K562 (cell line): ENCODE results near the gene SOX18. TPM values are rescaled to one million over a fixed set of nuclear protein-coding genes. Genes with fewer than 3 reads are reported as not detected.

Source experiments
- MTA2 ChIP-seq: fragments of 450-650 bp; IDR thresholded peaks from 2 replicates; pipeline ENCODE4 v1.6.1; 2016; ENCODE audit warnings: low read depth
- ZBTB9 ChIP-seq: fragments of 450-650 bp; formaldehyde crosslinking; IDR thresholded peaks from 2 replicates; pipeline ENCODE4 v1.4.0; 2020; ENCODE audit warnings: mild to moderate bottlenecking, moderate library complexity
- polyA plus RNA-seq, 8 experiments: library from polyadenylated mRNA; depleted of rRNA in 4 of 8; stranded (reverse) in 5 of 8; unstranded in 3 of 8; fragments of >200 nt; fragmentation: Nextera tagmentation in 2 of 8; fragmentation: Illumina TruSeq in 1 of 8; extraction: Ambion mirVana in 2 of 8; extraction: Trizol in 1 of 8; gene quantifications; 2 replicates each; pipeline versions ENCODE4 v1.2.1 to v1.2.3, GENCODE V29; 2011 to 2014; ENCODE audit warnings: inconsistent platforms in 1 of 8, missing spikeins in 1 of 8
- total RNA-seq, 7 experiments: library from RNA; depleted of rRNA in 6 of 7; stranded (reverse); fragments of >200 nt in 6 of 7; fragmentation: Illumina TruSeq in 2 of 7; extraction: Trizol in 2 of 7; gene quantifications; 2 replicates each; pipeline versions ENCODE4 v1.2.1 to v1.2.3, GENCODE V29; 2011 to 2021; ENCODE audit warnings: low replicate concordance in 1 of 7
- TF ChIP-seq, protein P1 (sequence below), 2 experiments: fragments of 450-650 bp; formaldehyde crosslinking in 1 of 2; IDR thresholded peaks; 2 replicates each; pipeline versions ENCODE4 v1.4.0 to v1.6.1; 2014 to 2020; ENCODE audit warnings: mild to moderate bottlenecking in 2 of 2, borderline replicate concordance in 1 of 2, low read depth in 1 of 2

The SOX18 gene
- total and polyA plus RNA-seq, 9 of the 15 experiments (the other 6 are each of a cell fraction or from before 2014, with no cell fraction given): 0.15 to 19.8 (median 0.33) TPM

DNA sequence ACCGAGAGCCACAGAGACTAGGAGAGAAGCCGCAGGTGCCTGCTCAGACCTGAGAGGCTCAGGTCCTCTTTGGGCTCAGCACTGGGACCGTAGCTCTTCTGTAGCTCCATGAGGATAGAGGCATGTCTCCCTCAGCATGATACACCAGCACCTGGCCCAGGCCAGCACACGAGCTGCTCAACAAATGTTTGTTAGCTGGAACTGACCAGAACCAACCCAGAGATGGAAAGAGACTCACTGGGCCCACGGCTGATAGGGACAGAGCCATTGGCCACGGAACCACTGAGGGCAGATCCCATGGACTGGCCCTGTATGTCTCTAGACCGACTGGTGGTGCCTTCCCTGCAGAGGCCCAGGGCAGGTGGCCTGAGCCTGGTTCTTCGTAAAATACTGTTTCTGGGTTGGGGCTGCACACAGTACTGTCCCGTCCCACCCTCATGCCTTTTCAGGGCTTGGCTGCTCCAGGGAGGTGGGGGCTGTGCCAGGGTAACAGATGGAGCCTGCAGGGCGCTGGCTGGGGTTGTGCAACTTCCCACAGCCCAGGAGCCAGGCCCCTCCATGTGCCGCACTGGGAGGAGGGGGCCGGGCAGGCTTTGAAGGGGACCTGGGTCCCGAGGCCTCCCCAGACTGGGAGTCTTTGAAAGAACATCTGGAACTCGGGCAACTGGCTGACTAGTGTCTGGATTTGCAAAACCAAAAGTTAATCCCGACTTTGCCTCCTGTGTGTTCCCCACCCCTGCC, 8.2 kb downstream of the SOX18 start (continued):
- TF ChIP-seq, protein P1, sequence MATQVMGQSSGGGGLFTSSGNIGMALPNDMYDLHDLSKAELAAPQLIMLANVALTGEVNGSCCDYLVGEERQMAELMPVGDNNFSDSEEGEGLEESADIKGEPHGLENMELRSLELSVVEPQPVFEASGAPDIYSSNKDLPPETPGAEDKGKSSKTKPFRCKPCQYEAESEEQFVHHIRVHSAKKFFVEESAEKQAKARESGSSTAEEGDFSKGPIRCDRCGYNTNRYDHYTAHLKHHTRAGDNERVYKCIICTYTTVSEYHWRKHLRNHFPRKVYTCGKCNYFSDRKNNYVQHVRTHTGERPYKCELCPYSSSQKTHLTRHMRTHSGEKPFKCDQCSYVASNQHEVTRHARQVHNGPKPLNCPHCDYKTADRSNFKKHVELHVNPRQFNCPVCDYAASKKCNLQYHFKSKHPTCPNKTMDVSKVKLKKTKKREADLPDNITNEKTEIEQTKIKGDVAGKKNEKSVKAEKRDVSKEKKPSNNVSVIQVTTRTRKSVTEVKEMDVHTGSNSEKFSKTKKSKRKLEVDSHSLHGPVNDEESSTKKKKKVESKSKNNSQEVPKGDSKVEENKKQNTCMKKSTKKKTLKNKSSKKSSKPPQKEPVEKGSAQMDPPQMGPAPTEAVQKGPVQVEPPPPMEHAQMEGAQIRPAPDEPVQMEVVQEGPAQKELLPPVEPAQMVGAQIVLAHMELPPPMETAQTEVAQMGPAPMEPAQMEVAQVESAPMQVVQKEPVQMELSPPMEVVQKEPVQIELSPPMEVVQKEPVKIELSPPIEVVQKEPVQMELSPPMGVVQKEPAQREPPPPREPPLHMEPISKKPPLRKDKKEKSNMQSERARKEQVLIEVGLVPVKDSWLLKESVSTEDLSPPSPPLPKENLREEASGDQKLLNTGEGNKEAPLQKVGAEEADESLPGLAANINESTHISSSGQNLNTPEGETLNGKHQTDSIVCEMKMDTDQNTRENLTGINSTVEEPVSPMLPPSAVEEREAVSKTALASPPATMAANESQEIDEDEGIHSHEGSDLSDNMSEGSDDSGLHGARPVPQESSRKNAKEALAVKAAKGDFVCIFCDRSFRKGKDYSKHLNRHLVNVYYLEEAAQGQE (IDR thresholded peaks at IDR 0.05; ENCODE audit: borderline replicate concordance): no peak
- TF ChIP-seq, protein P1 (CRISPR knock-in tag; IDR thresholded peaks at IDR 0.05; ENCODE audit: low read depth): no peak
- no peak for TF ChIP-seq MTA2
- TF ChIP-seq ZBTB9 (CRISPR knock-in tag): no peak
